Suppressor macrophage treated with lipopolysaccharide for 4 hours (primary cell): Measurements from ENCODE around the gene LCOR.
"Not testable (repeated sequence)": the region's sequence is repeated elsewhere in the genome, so short reads cannot be mapped to it uniquely, and the experiment has no call there.

Source experiments
- DNase-seq: peaks from one replicate; pipeline ENCODE4 v3.0.0-alpha.2; 2020

The LCOR gene

GRCh38 chr10:97016728-97017473 is 184.8 kb downstream of the LCOR start:
- no peak for DNase-seq

- DNase-seq = no peak
Observed at GRCh38 chr10:97017474-97017903, 185.4 kb downstream of the LCOR start.

GRCh38 chr10:97018251-97019212 is 186.4 kb downstream of the LCOR start:
- no peak for DNase-seq

GRCh38 chr10:97019213-97019844 is 187.2 kb downstream of the LCOR start:
- DNase-seq = no peak

- no peak for DNase-seq
Observed at GRCh38 chr10:97020452-97021400, 188.6 kb downstream of the LCOR start.

GRCh38 chr10:97022616-97023015 is 190.5 kb downstream of the LCOR start:
- no peak for DNase-seq

GRCh38 chr10:97023401-97024167 is 191.5 kb downstream of the LCOR start:
- DNase-seq = no peak

GRCh38 chr10:97024168-97025073 is 192.3 kb downstream of the LCOR start:
- no peak for DNase-seq

GRCh38 chr10:97025613-97026242 is 193.6 kb downstream of the LCOR start:
- DNase-seq = peak; percentile 66

GRCh38 chr10:97028126-97028831 is 196.2 kb downstream of the LCOR start:
- no peak for DNase-seq

- DNase-seq = no peak
Observed at GRCh38 chr10:97028832-97029178, 196.7 kb downstream of the LCOR start.

- no peak for DNase-seq
Observed at GRCh38 chr10:97029271-97029670, 197.2 kb downstream of the LCOR start.

GRCh38 chr10:97030894-97031293 is 198.8 kb downstream of the LCOR start:
- no peak for DNase-seq

GRCh38 chr10:97031459-97031858 is 199.4 kb downstream of the LCOR start:
- DNase-seq = no peak

GRCh38 chr10:97032624-97033023 is 200.5 kb downstream of the LCOR start:
- no peak for DNase-seq

- DNase-seq = not testable (repeated sequence)
Observed at GRCh38 chr10:97033841-97034240, 201.7 kb downstream of the LCOR start.

- DNase-seq = no peak
Observed at GRCh38 chr10:97034301-97034700, 202.2 kb downstream of the LCOR start.

GRCh38 chr10:97034958-97035769 is 203.1 kb downstream of the LCOR start:
- no peak for DNase-seq
